ENCODE measurements around the gene FAM131C.
"Not testable (repeated sequence)": the region's sequence is repeated elsewhere in the genome, so short reads cannot be mapped to it uniquely, and the experiment has no call there.

The FAM131C gene

GRCh38 chr1:16110884-16111283 lies 37.4 kb upstream of the FAM131C start:
- no peak overlapping the region for H3K4me3 ChIP-seq (IDR thresholded peaks at IDR 0.05; ENCODE audit: insufficient read depth, low read depth, low read length)
- H3K4me2 ChIP-seq, result no peak overlapping the region
- H4K20me1 ChIP-seq (ENCODE audit: insufficient read depth), result no peaks in the 10 kb centered on the region
- H3K36me3 ChIP-seq (ENCODE audit: insufficient read depth), result no peaks in the 10 kb centered on the region
- no peak overlapping the region for H3K27ac ChIP-seq
- no peak overlapping the region for H2AFZ ChIP-seq (ENCODE audit: low read depth)
- no peaks in the 10 kb centered on the region for H3K4me1 ChIP-seq (ENCODE audit: low read depth, poor library complexity, severe bottlenecking)
- no peaks in the 10 kb centered on the region for H3K79me2 ChIP-seq (ENCODE audit: insufficient read depth, low read depth)
- H3K27me3 ChIP-seq (ENCODE audit: insufficient read depth, low read depth), result no peaks in the 10 kb centered on the region
- no peak for TF ChIP-seq CTCF (conservative IDR thresholded peaks at IDR 0.05; ENCODE audit: low read depth, low read length)
- H3K9ac ChIP-seq, result no peak overlapping the region

- no peaks in the 10 kb centered on the region for H4K20me1 ChIP-seq (ENCODE audit: insufficient read depth)
- no peak overlapping the region for H3K9ac ChIP-seq
Observed at GRCh38 chr1:16110456-16110855, 37.0 kb upstream of the FAM131C start.

GRCh38 chr1:16109571-16109970 lies 36.1 kb upstream of the FAM131C start:
- no peak overlapping the region for H2AFZ ChIP-seq (ENCODE audit: low read depth)
- H3K27ac ChIP-seq, result no peak overlapping the region
- H3K27me3 ChIP-seq (ENCODE audit: insufficient read depth, low read depth), result peaks cover 3% of the 10 kb centered on the region; the same call in 1 of the 2 replicates
- no peaks in the 10 kb centered on the region for H4K20me1 ChIP-seq (ENCODE audit: insufficient read depth)
- no peak for TF ChIP-seq CTCF (conservative IDR thresholded peaks at IDR 0.05; ENCODE audit: low read depth, low read length)
- H3K79me2 ChIP-seq (ENCODE audit: insufficient read depth, low read depth), result no peaks in the 10 kb centered on the region
- no peaks in the 10 kb centered on the region for H3K36me3 ChIP-seq (ENCODE audit: insufficient read depth)
- H3K9ac ChIP-seq, result no peak overlapping the region
- no peak overlapping the region for H3K4me2 ChIP-seq
- no peak overlapping the region for H3K4me3 ChIP-seq (IDR thresholded peaks at IDR 0.05; ENCODE audit: insufficient read depth, low read depth, low read length)
- no peaks in the 10 kb centered on the region for H3K4me1 ChIP-seq (ENCODE audit: low read depth, poor library complexity, severe bottlenecking)

More at GRCh38 chr1:16110456-16110855, 37.0 kb upstream of the FAM131C start:
- H3K79me2 ChIP-seq (ENCODE audit: insufficient read depth, low read depth), result no peaks in the 10 kb centered on the region
- H3K27me3 ChIP-seq (ENCODE audit: insufficient read depth, low read depth), result no peaks in the 10 kb centered on the region; the same call in 1 of the 2 replicates
- TF ChIP-seq CTCF (conservative IDR thresholded peaks at IDR 0.05; ENCODE audit: low read depth, low read length), result no peak
- H3K27ac ChIP-seq, result no peak overlapping the region
- H2AFZ ChIP-seq (ENCODE audit: low read depth), result no peak overlapping the region
- no peak overlapping the region for H3K4me3 ChIP-seq (IDR thresholded peaks at IDR 0.05; ENCODE audit: insufficient read depth, low read depth, low read length)
- no peak overlapping the region for H3K4me2 ChIP-seq
- H3K36me3 ChIP-seq (ENCODE audit: insufficient read depth), result no peaks in the 10 kb centered on the region
- no peaks in the 10 kb centered on the region for H3K4me1 ChIP-seq (ENCODE audit: low read depth, poor library complexity, severe bottlenecking)

- not testable (repeated sequence) for H3K4me1 ChIP-seq (ENCODE audit: low read depth, poor library complexity, severe bottlenecking); H3K27me3 ChIP-seq (ENCODE audit: insufficient read depth, low read depth); H3K27ac ChIP-seq; H4K20me1 ChIP-seq (ENCODE audit: insufficient read depth); H3K4me2 ChIP-seq; H3K4me3 ChIP-seq (IDR thresholded peaks at IDR 0.05; ENCODE audit: insufficient read depth, low read depth, low read length); H3K9ac ChIP-seq; H3K36me3 ChIP-seq (ENCODE audit: insufficient read depth); H3K79me2 ChIP-seq (ENCODE audit: insufficient read depth, low read depth); H2AFZ ChIP-seq (ENCODE audit: low read depth)
Observed at GRCh38 chr1:16107039-16107438, 33.6 kb upstream of the FAM131C start.

- no peak for TF ChIP-seq CTCF (conservative IDR thresholded peaks at IDR 0.05; ENCODE audit: low read depth, low read length)
- H3K27me3 ChIP-seq (ENCODE audit: insufficient read depth, low read depth), result peaks cover 3% of the 10 kb centered on the region; the same call in 1 of the 2 replicates
- H2AFZ ChIP-seq (ENCODE audit: low read depth), result no peak overlapping the region
- no peaks in the 10 kb centered on the region for H3K36me3 ChIP-seq (ENCODE audit: insufficient read depth)
- H4K20me1 ChIP-seq (ENCODE audit: insufficient read depth), result no peaks in the 10 kb centered on the region
- no peak overlapping the region for H3K27ac ChIP-seq
- no peak overlapping the region for H3K9ac ChIP-seq
- no peaks in the 10 kb centered on the region for H3K79me2 ChIP-seq (ENCODE audit: insufficient read depth, low read depth)
- H3K4me1 ChIP-seq (ENCODE audit: low read depth, poor library complexity, severe bottlenecking), result no peaks in the 10 kb centered on the region
- no peak overlapping the region for H3K4me3 ChIP-seq (IDR thresholded peaks at IDR 0.05; ENCODE audit: insufficient read depth, low read depth, low read length)
- no peak overlapping the region for H3K4me2 ChIP-seq
Observed at GRCh38 chr1:16101623-16102022, 28.2 kb upstream of the FAM131C start.

Data from KMS-11 (cell line).